Astrocyte of the spinal cord (primary cell): ENCODE measurements around the gene RSAD1.
A peak's percentile ranks its signal among the peaks of the same experiment; 100 is the strongest.

Experiments
- DNase-seq: peaks from one replicate; pipeline ENCODE4 v3.0.0; 2011; ENCODE audit warnings: low read depth, low spot score
- H3K4me3 ChIP-seq: 2 replicates; pipeline ENCODE4 v1.5.1; 2011; ENCODE audit warnings: low read depth, mild to moderate bottlenecking, low read length, moderate library complexity
- CTCF ChIP-seq: IDR thresholded peaks from 2 replicates; pipeline ENCODE4 v1.5.1; 2012; ENCODE audit warnings: low read depth, mild to moderate bottlenecking, low read length, inconsistent platforms
- in situ Hi-C: cut with HindIII; loops from 2 replicates; pipeline ENCODE4 v1.10.0; 2017; ENCODE audit warnings: low sequenced_read_pairs

Gene RSAD1

GRCh38 chr17:50478391-50479381 lies at the start of gene RSAD1:
Gene RSAD1 (plus strand): TSS chr17:50478860. CDS start chr17:50478885, 25 bp downstream.
- peak; percentile 69 for TF ChIP-seq CTCF
- peak within 1 kb of the TSS; percentile 83 for H3K4me3 ChIP-seq
- in situ Hi-C loops: no loop called here
- peak; percentile 84 for DNase-seq

GRCh38 chr17:50429793-50430192 lies 48.9 kb upstream of the RSAD1 start:
- H3K4me3 ChIP-seq: no peak overlapping the region
- in situ Hi-C loops: no loop called here
- no peak for TF ChIP-seq CTCF
- no peak for DNase-seq

- DNase-seq: no peak
- no peak for TF ChIP-seq CTCF
- H3K4me3 ChIP-seq: no peak overlapping the region
- in situ Hi-C loops: no loop called here
Observed at GRCh38 chr17:50430821-50431618, 47.6 kb upstream of the RSAD1 start.

- TF ChIP-seq CTCF: no peak
- in situ Hi-C loops: no loop called here
- H3K4me3 ChIP-seq: no peak overlapping the region
- no peak for DNase-seq
Observed at GRCh38 chr17:50432125-50432762, 46.4 kb upstream of the RSAD1 start.

- DNase-seq: no peak
- in situ Hi-C loops: no loop called here
- no peak for TF ChIP-seq CTCF
- H3K4me3 ChIP-seq: no peak overlapping the region
Observed at GRCh38 chr17:50437409-50437808, 41.3 kb upstream of the RSAD1 start.

- in situ Hi-C loops: no loop called here
- no peak for DNase-seq
- H3K4me3 ChIP-seq: no peak overlapping the region
- TF ChIP-seq CTCF: no peak
Observed at GRCh38 chr17:50439008-50439407, 39.7 kb upstream of the RSAD1 start.
